Smooth muscle cell (in vitro differentiated cells): Measurements from ENCODE around the gene CREM. TPM values are rescaled to one million over a fixed set of nuclear protein-coding genes. Genes with fewer than 3 reads are reported as not detected.

Source experiments
- DNase-seq: peaks from one replicate; lab custom pipeline; 2025; ENCODE audit not compliant: unreplicated experiment; lab: John Stamatoyannopoulos, UW
- H2AFZ ChIP-seq: fragments of 200-600 bp; sonication (generic); 2 replicates; pipeline ENCODE4 v1.6.0; 2016; ENCODE audit warnings: antibody characterized with exemption, low read depth, mild to moderate bottlenecking
- H3F3A ChIP-seq: fragments of 200-600 bp; sonication (generic); 2 replicates; pipeline ENCODE4 v1.6.0; 2017; ENCODE audit warnings: antibody characterized with exemption, low read depth
- H3K27ac ChIP-seq: fragments of 200-600 bp; sonication (generic); 2 replicates; pipeline ENCODE4 v1.5.1; 2016; ENCODE audit warnings: low read depth, mild to moderate bottlenecking
- H3K27me3 ChIP-seq: fragments of 200-600 bp; sonication (generic); 2 replicates; pipeline ENCODE4 v1.6.1; 2016; ENCODE audit warnings: low read depth, mild to moderate bottlenecking
- H3K36me3 ChIP-seq: fragments of 200-600 bp; sonication (generic); 2 replicates; pipeline ENCODE4 v1.5.1; 2016; ENCODE audit warnings: low read depth
- H3K4me1 ChIP-seq: fragments of 200-600 bp; sonication (generic); 2 replicates; pipeline ENCODE4 v1.5.1; 2016; ENCODE audit warnings: low read depth
- H3K4me2 ChIP-seq: fragments of 200-600 bp; sonication (generic); 2 replicates; pipeline ENCODE4 v1.6.0; 2016; ENCODE audit warnings: mild to moderate bottlenecking
- H3K4me3 ChIP-seq: fragments of 200-600 bp; sonication (generic); 2 replicates; pipeline ENCODE4 v1.5.1; 2016; ENCODE audit warnings: mild to moderate bottlenecking
- H3K79me2 ChIP-seq: fragments of 200-600 bp; sonication (generic); 2 replicates; pipeline ENCODE4 v1.6.0; 2016; ENCODE audit warnings: low read depth, mild to moderate bottlenecking
- H3K9ac ChIP-seq: fragments of 200-600 bp; sonication (generic); 2 replicates; pipeline ENCODE4 v1.6.0; 2016; ENCODE audit warnings: low read depth
- H3K9me3 ChIP-seq: fragments of 200-600 bp; sonication (generic); replicated peaks from 2 replicates; pipeline ENCODE4 v1.5.1; 2016; ENCODE audit warnings: low read depth
- H4K20me1 ChIP-seq: fragments of 200-600 bp; sonication (generic); 2 replicates; pipeline ENCODE4 v1.6.0; 2016; ENCODE audit warnings: low read depth
- WGBS: methylation state at CpG from one replicate; pipeline ENCODE4 v1.1.7; 2016; ENCODE audit warnings: low lambda C conversion rate; 5-methylcytosine and 5-hydroxymethylcytosine counted together
- microRNA-seq: library from miRNA; unstranded; fragments of <30 nt; microRNA quantifications from one replicate; pipeline ENCODE4, GENCODE V29; 2016; ENCODE audit warnings: borderline number of aligned reads
- polyA plus RNA-seq: library from polyadenylated mRNA; unstranded; fragments of >200 nt; fragmentation: Nextera tagmentation; extraction: Ambion mirVana; gene quantifications from 2 replicates; pipeline ENCODE4 v1.2.1, GENCODE V29; 2016
- small RNA-seq: library from RNA; depleted of rRNA; stranded (forward); fragments of <200 nt; gene quantifications from one replicate; pipeline ENCODE3, GENCODE V24; 2014
- total RNA-seq: library from RNA; depleted of rRNA; stranded (reverse); fragments of >200 nt; gene quantifications from 2 replicates; pipeline ENCODE4 v1.2.3, GENCODE V29; 2014
- TF ChIP-seq, protein P1 (sequence below): fragments of 200-600 bp; sonication (generic); IDR thresholded peaks from 2 replicates; pipeline ENCODE4 v1.5.1; 2017; ENCODE audit warnings: borderline replicate concordance, mild to moderate bottlenecking, antibody characterized with exemption; ENCODE audit not compliant: insufficient read depth, poor library complexity, severe bottlenecking

CREM gene
- total and polyA plus RNA-seq, 2 experiments from 2014 or later: 46.4 to 49.3 TPM

DNA sequence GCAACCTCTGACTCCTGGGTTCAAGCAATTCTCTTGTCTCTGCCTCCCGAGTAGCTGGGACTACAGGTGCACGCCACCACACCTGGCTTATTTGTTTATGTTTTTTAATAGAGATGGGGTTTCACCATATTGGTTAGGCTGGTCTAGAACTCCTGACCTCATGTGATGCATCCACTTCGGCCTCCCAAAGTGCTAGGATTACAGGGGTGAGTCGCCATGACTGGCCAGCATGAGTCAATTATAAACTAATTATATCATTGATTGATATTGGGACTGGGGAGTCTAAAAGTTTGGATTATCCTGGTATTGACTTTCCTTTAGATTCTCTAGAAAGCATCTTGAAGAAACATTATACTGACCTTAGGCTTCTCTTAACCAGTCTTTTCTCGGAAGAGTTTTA is 135.8 kb downstream of the CREM start:
- H4K20me1 ChIP-seq: no peaks in the 10 kb centered on the region
- H2AFZ ChIP-seq: no peak overlapping the region
- no peak overlapping the region for H3K27ac ChIP-seq
- H3K4me2 ChIP-seq: no peak overlapping the region
- no peak overlapping the region for H3K4me3 ChIP-seq
- H3K27me3 ChIP-seq: no peaks in the 10 kb centered on the region
- peaks cover 9% of the 10 kb centered on the region for H3F3A ChIP-seq
- H3K79me2 ChIP-seq: no peaks in the 10 kb centered on the region
- no peaks in the 10 kb centered on the region for H3K9me3 ChIP-seq
- H3K36me3 ChIP-seq: no peaks in the 10 kb centered on the region
- TF ChIP-seq, protein P1, sequence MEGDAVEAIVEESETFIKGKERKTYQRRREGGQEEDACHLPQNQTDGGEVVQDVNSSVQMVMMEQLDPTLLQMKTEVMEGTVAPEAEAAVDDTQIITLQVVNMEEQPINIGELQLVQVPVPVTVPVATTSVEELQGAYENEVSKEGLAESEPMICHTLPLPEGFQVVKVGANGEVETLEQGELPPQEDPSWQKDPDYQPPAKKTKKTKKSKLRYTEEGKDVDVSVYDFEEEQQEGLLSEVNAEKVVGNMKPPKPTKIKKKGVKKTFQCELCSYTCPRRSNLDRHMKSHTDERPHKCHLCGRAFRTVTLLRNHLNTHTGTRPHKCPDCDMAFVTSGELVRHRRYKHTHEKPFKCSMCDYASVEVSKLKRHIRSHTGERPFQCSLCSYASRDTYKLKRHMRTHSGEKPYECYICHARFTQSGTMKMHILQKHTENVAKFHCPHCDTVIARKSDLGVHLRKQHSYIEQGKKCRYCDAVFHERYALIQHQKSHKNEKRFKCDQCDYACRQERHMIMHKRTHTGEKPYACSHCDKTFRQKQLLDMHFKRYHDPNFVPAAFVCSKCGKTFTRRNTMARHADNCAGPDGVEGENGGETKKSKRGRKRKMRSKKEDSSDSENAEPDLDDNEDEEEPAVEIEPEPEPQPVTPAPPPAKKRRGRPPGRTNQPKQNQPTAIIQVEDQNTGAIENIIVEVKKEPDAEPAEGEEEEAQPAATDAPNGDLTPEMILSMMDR: no peak
- H3K4me1 ChIP-seq: no peaks in the 10 kb centered on the region
- WGBS: 96% methylated on average over 5 of the region's 5 CpGs
- no peak for DNase-seq
- no peak overlapping the region for H3K9ac ChIP-seq

Small RNA genes within 50 kb of the gene (microRNA-seq; reads per million reads assigned to microRNA genes)
- gene MIR3611: not detected

Small RNA genes within 50 kb of the gene (small RNA-seq; reads per million reads assigned to genes)
- gene MIR3611: not detected
- not detected for gene RNU6-1167P
- gene RNU6-794P: not detected
- gene RNU7-77P: not detected

Other genes with a start within 250 kb of the CREM start
- gene CUL2, start 36.5 kb upstream of the CREM start, total RNA-seq: 38.7 and 52.5 TPM in 2 replicates
- 35.9 and 39.6 TPM in 2 replicates for gene CUL2, start 36.5 kb upstream of the CREM start, polyA plus RNA-seq
- 46.9 and 56.3 TPM in 2 replicates for gene CCNY, start 209.7 kb downstream of the CREM start, total RNA-seq
- gene CCNY, start 209.7 kb downstream of the CREM start, polyA plus RNA-seq: 53.1 and 57.5 TPM in 2 replicates